ENCODE results near the gene RABGAP1L.

The RABGAP1L gene

GRCh38 chr1:174998569-174999215, 839.4 kb downstream of the RABGAP1L start:
- POLR2A ChIA-PET, result interaction anchor here (0.6 to 2.5 kb wide), 6 partner anchors 18 to 736 kb away, joined by 3 to 12 read pairs (median 5); partner anchors contain the start of gene MRPS14
- DNase-seq (ENCODE audit: extremely low spot score), result peak; percentile 56
- CTCF ChIA-PET, result interaction anchor here (0.7 to 5.9 kb wide), 19 partner anchors 9 to 749 kb away, joined by 3 to 58 read pairs (median 3); no protein-coding TSS in a partner anchor
- TF ChIP-seq CTCF (IDR thresholded peaks at IDR 0.05; ENCODE audit: control extremely low read depth, extremely low read depth, low read depth, missing control alignments), result peak; percentile 65

GRCh38 chr1:174999216-174999935, 840.1 kb downstream of the RABGAP1L start:
- CTCF ChIA-PET, result interaction anchor here (0.7 to 5.9 kb wide), 19 partner anchors 9 to 782 kb away, joined by 3 to 58 read pairs (median 5); no protein-coding TSS in a partner anchor
- TF ChIP-seq CTCF (IDR thresholded peaks at IDR 0.05; ENCODE audit: control extremely low read depth, extremely low read depth, low read depth, missing control alignments), result no peak
- peak; percentile 96 for DNase-seq (ENCODE audit: extremely low spot score)
- POLR2A ChIA-PET, result interaction anchor here (0.6 to 2.5 kb wide), 9 partner anchors 17 to 1132 kb away, joined by 3 to 12 read pairs (median 3); partner anchors contain the start of genes GAS5 and MRPS14

GRCh38 chr1:174999936-175000696, 840.8 kb downstream of the RABGAP1L start, which contains the start of gene CACYBP:
Gene CACYBP, plus strand, starts transcription at chr1:174999947. Its CDS starts 234 bp downstream, at chr1:175000181.
- no peak for DNase-seq (ENCODE audit: extremely low spot score)
- POLR2A ChIA-PET, result interaction anchor here (1.0 to 2.5 kb wide), 5 partner anchors 17 to 738 kb away, joined by 3 to 12 read pairs (median 7); partner anchors contain the start of gene MRPS14
- CTCF ChIA-PET, result interaction anchor here (0.9 to 5.9 kb wide), 9 partner anchors 10 to 783 kb away, joined by 3 to 58 read pairs (median 5); no protein-coding TSS in a partner anchor
- no peak for TF ChIP-seq CTCF (IDR thresholded peaks at IDR 0.05; ENCODE audit: control extremely low read depth, extremely low read depth, low read depth, missing control alignments)

GRCh38 chr1:175000697-175001187, 841.4 kb downstream of the RABGAP1L start:
- ChIA-PET CTCF (interaction anchor here (0.9 to 5.9 kb wide), 7 partner anchors 10 to 784 kb away, joined by 3 to 58 read pairs (median 3); no protein-coding TSS in a partner anchor), POLR2A (interaction anchor here (2.3 to 2.5 kb wide), 2 partner anchors 16 to 22 kb away, joined by 7 to 12 read pairs; partner anchors contain the start of gene MRPS14)
- no peak for TF ChIP-seq CTCF (IDR thresholded peaks at IDR 0.05; ENCODE audit: control extremely low read depth, extremely low read depth, low read depth, missing control alignments)
- no peak for DNase-seq (ENCODE audit: extremely low spot score)

GRCh38 chr1:175002910-175003517, 843.7 kb downstream of the RABGAP1L start:
- DNase-seq (ENCODE audit: extremely low spot score), result no peak
- CTCF ChIA-PET, result interaction anchor here (0.9 to 1.3 kb wide), 2 partner anchors 20 to 740 kb away, joined by 3 to 5 read pairs; partner anchors contain the start of gene MRPS14
- POLR2A ChIA-PET, result interaction anchor here (0.6 to 1.0 kb wide), 2 partner anchors 20 to 267 kb away, joined by 3 to 5 read pairs; partner anchors contain the start of gene MRPS14
- TF ChIP-seq CTCF (IDR thresholded peaks at IDR 0.05; ENCODE audit: control extremely low read depth, extremely low read depth, low read depth, missing control alignments), result no peak
